MM.1S (cell line): Measurements from ENCODE around the gene MTG1.

Source experiments
- CTCF ChIP-seq: fragments of 300-600 bp; sonication (generic); IDR thresholded peaks from 2 replicates; pipeline ENCODE4 v1.5.1; 2016; ENCODE audit warnings: antibody characterized with exemption, low read length, mixed read lengths
- EZH2 ChIP-seq: fragments of 300-600 bp; sonication (generic); optimal IDR thresholded peaks from 2 replicates; pipeline ENCODE3; 2017; ENCODE audit warnings: low read depth, mild to moderate bottlenecking, antibody characterized with exemption, low read length, mixed read lengths

- TF ChIP-seq EZH2 (no peak), CTCF (no peak)
Measured at GRCh38 chr10:133412381-133412711, 18.4 kb downstream of the MTG1 start.
